ENCODE measurements around the gene GPR33. TPM values are rescaled to one million over a fixed set of nuclear protein-coding genes. Genes with fewer than 3 reads are reported as not detected.

The GPR33 gene
- total and polyA plus RNA-seq, 10 of the 15 experiments (the other 5 are each of a cell fraction or from before 2014, with no cell fraction given) = not detected

DNA sequence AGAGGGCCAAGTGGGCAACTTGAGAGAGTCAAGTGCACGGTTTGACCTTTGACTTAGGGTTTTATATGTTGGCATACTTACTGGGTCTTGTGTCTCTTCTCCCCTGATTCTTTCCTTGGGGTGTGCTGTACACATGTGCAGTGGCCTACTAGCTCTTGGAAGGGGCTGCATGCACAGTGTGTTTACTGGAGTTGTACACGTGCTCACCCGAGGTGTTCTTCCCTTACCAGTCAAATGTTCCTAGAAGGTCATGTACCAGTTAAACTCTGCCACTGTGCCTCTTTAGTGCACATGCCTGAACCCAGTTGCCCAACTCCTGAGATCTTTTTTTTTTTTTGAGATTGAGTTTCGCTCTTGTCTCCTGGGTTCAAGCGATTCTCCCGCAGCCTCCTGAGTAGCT is 21.3 kb downstream of the GPR33 start:
- in situ Hi-C loops (cut with MboI) = no loop called here
- no peaks in the 10 kb centered on the region for H3K79me2 ChIP-seq (ENCODE audit: control insufficient read depth, insufficient read depth, low read length)
- H4K20me1 ChIP-seq (ENCODE audit: control insufficient read depth, insufficient read depth) = no peaks in the 10 kb centered on the region
- no peak overlapping the region for H3K27ac ChIP-seq (ENCODE audit: control insufficient read depth, insufficient read depth)
- no peaks in the 10 kb centered on the region; the same call in 1 of the 2 replicates for H3K4me1 ChIP-seq (ENCODE audit: control insufficient read depth, insufficient read depth, low read length)
- no peaks in the 10 kb centered on the region for H3K27me3 ChIP-seq (replicated peaks in 1 of 2; ENCODE audit: control insufficient read depth in 2 of 2, insufficient read depth in 2 of 2, low read length in 1 of 2)
- TF ChIP-seq, protein P1, sequence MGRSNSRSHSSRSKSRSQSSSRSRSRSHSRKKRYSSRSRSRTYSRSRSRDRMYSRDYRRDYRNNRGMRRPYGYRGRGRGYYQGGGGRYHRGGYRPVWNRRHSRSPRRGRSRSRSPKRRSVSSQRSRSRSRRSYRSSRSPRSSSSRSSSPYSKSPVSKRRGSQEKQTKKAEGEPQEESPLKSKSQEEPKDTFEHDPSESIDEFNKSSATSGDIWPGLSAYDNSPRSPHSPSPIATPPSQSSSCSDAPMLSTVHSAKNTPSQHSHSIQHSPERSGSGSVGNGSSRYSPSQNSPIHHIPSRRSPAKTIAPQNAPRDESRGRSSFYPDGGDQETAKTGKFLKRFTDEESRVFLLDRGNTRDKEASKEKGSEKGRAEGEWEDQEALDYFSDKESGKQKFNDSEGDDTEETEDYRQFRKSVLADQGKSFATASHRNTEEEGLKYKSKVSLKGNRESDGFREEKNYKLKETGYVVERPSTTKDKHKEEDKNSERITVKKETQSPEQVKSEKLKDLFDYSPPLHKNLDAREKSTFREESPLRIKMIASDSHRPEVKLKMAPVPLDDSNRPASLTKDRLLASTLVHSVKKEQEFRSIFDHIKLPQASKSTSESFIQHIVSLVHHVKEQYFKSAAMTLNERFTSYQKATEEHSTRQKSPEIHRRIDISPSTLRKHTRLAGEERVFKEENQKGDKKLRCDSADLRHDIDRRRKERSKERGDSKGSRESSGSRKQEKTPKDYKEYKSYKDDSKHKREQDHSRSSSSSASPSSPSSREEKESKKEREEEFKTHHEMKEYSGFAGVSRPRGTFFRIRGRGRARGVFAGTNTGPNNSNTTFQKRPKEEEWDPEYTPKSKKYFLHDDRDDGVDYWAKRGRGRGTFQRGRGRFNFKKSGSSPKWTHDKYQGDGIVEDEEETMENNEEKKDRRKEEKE (IDR thresholded peaks at IDR 0.05) = no peak
- TF ChIP-seq ZNF217 (IDR thresholded peaks at IDR 0.05) (no peak), RFX5 (IDR thresholded peaks at IDR 0.05; ENCODE audit: low read depth, low read length) (no peak), PAX8 (IDR thresholded peaks at IDR 0.05) (no peak), NFXL1 (IDR thresholded peaks at IDR 0.05; ENCODE audit: borderline replicate concordance) (no peak), GABPA (IDR thresholded peaks at IDR 0.05; ENCODE audit: low read depth) (no peak), TCF7 (IDR thresholded peaks at IDR 0.05; ENCODE audit: borderline replicate concordance) (no peak), POLR2AphosphoS2 (IDR thresholded peaks at IDR 0.05; ENCODE audit: low read depth, low read length) (no peak), POU2F2 (IDR thresholded peaks at IDR 0.05; ENCODE audit: borderline replicate concordance, low read depth, low read length) (no peak)
- TF ChIP-seq, protein P2, sequence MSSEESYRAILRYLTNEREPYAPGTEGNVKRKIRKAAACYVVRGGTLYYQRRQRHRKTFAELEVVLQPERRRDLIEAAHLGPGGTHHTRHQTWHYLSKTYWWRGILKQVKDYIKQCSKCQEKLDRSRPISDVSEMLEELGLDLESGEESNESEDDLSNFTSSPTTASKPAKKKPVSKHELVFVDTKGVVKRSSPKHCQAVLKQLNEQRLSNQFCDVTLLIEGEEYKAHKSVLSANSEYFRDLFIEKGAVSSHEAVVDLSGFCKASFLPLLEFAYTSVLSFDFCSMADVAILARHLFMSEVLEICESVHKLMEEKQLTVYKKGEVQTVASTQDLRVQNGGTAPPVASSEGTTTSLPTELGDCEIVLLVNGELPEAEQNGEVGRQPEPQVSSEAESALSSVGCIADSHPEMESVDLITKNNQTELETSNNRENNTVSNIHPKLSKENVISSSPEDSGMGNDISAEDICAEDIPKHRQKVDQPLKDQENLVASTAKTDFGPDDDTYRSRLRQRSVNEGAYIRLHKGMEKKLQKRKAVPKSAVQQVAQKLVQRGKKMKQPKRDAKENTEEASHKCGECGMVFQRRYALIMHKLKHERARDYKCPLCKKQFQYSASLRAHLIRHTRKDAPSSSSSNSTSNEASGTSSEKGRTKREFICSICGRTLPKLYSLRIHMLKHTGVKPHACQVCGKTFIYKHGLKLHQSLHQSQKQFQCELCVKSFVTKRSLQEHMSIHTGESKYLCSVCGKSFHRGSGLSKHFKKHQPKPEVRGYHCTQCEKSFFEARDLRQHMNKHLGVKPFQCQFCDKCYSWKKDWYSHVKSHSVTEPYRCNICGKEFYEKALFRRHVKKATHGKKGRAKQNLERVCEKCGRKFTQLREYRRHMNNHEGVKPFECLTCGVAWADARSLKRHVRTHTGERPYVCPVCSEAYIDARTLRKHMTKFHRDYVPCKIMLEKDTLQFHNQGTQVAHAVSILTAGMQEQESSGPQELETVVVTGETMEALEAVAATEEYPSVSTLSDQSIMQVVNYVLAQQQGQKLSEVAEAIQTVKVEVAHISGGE (CRISPR knock-in tag; IDR thresholded peaks at IDR 0.05) = no peak
- TF ChIP-seq, protein P3, sequence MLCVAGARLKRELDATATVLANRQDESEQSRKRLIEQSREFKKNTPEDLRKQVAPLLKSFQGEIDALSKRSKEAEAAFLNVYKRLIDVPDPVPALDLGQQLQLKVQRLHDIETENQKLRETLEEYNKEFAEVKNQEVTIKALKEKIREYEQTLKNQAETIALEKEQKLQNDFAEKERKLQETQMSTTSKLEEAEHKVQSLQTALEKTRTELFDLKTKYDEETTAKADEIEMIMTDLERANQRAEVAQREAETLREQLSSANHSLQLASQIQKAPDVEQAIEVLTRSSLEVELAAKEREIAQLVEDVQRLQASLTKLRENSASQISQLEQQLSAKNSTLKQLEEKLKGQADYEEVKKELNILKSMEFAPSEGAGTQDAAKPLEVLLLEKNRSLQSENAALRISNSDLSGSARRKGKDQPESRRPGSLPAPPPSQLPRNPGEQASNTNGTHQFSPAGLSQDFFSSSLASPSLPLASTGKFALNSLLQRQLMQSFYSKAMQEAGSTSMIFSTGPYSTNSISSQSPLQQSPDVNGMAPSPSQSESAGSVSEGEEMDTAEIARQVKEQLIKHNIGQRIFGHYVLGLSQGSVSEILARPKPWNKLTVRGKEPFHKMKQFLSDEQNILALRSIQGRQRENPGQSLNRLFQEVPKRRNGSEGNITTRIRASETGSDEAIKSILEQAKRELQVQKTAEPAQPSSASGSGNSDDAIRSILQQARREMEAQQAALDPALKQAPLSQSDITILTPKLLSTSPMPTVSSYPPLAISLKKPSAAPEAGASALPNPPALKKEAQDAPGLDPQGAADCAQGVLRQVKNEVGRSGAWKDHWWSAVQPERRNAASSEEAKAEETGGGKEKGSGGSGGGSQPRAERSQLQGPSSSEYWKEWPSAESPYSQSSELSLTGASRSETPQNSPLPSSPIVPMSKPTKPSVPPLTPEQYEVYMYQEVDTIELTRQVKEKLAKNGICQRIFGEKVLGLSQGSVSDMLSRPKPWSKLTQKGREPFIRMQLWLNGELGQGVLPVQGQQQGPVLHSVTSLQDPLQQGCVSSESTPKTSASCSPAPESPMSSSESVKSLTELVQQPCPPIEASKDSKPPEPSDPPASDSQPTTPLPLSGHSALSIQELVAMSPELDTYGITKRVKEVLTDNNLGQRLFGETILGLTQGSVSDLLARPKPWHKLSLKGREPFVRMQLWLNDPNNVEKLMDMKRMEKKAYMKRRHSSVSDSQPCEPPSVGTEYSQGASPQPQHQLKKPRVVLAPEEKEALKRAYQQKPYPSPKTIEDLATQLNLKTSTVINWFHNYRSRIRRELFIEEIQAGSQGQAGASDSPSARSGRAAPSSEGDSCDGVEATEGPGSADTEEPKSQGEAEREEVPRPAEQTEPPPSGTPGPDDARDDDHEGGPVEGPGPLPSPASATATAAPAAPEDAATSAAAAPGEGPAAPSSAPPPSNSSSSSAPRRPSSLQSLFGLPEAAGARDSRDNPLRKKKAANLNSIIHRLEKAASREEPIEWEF (IDR thresholded peaks at IDR 0.05; ENCODE audit: insufficient replicate concordance, low read depth, low read length) = no peak
- ATAC-seq (no peak), FAIRE-seq (no peak), DNase-seq (ENCODE audit: low read depth, low spot score) (no peak)
- ChIA-PET RAD21 (ENCODE audit: unreplicated experiment) (no interaction called here), POLR2A (no interaction called here), CTCF (no interaction called here), SMC1A (ENCODE audit: uncharacterized antibody, unreplicated experiment) (no interaction called here)
- no peaks in the 10 kb centered on the region for H3K36me3 ChIP-seq (ENCODE audit: control insufficient read depth in 2 of 2, insufficient read depth in 2 of 2, low read length in 1 of 2)
- H3K9me3 ChIP-seq (replicated peaks; ENCODE audit: control insufficient read depth, insufficient read depth, low read length) = no peaks in the 10 kb centered on the region
- WGBS (ENCODE audit: insufficient coverage, insufficient replicate concordance, low lambda C conversion rate, missing lambda C conversion rate) = 73% methylated on average over 6 of the region's 6 CpGs
- H3K4me2 ChIP-seq (ENCODE audit: control insufficient read depth, insufficient read depth) = no peak overlapping the region
- intact Hi-C loops (cut with micrococcal nuclease; ENCODE audit: unreplicated experiment) = no loop called here
- H2AFZ ChIP-seq (ENCODE audit: control insufficient read depth, low read depth, low read length) = no peak overlapping the region
- BruUV-seq (replicated peaks) = no TSS peak
- no peak overlapping the region for H3K9ac ChIP-seq (ENCODE audit: control insufficient read depth, insufficient read depth, low read length)
- H3K4me3 ChIP-seq = no peak overlapping the region

Measured in GM12878 (cell line).